ENCODE results near the gene TOP1. TPM values are rescaled to one million over a fixed set of nuclear protein-coding genes. Genes with fewer than 3 reads are reported as not detected.

Gene TOP1
- total RNA-seq, 1 donor from 2014 or later: 38.1 TPM

GRCh38 chr20:41054847-41055230, 26.2 kb downstream of the TOP1 start:
- H3K4me1 ChIP-seq: peaks cover 82% of the 10 kb centered on the region
- H3K9me3 ChIP-seq: no peaks in the 10 kb centered on the region
- no peak overlapping the region for H3K27ac ChIP-seq

GRCh38 chr20:41055679-41056078, 27.1 kb downstream of the TOP1 start:
- Histone ChIP-seq H3K4me3 (no peak overlapping the region), H3K36me3 (no peaks in the 10 kb centered on the region), H3K4me1 (peaks cover 73% of the 10 kb centered on the region), H3K9me3 (no peaks in the 10 kb centered on the region), H3K27me3 (no peaks in the 10 kb centered on the region), H3K27ac (no peak overlapping the region)
- TF ChIP-seq POLR2A (IDR thresholded peaks at IDR 0.05): no peak
- DNase-seq (ENCODE audit: extremely low spot score in 2 of 2): no peak
- intact Hi-C loops (cut with DNase I): no loop called here

More at GRCh38 chr20:41054847-41055230, 26.2 kb downstream of the TOP1 start:
- no peak for TF ChIP-seq POLR2AphosphoS5 (IDR thresholded peaks at IDR 0.05; ENCODE audit: insufficient read depth in 1 of 2, low read depth in 1 of 2)
- H3K27me3 ChIP-seq: no peaks in the 10 kb centered on the region
- no peaks in the 10 kb centered on the region for H3K36me3 ChIP-seq
- intact Hi-C loops (cut with DNase I): no loop called here
- no peak for DNase-seq (ENCODE audit: extremely low spot score in 2 of 2)
- no peak overlapping the region for H3K4me3 ChIP-seq

GRCh38 chr20:41057999-41058673, 29.5 kb downstream of the TOP1 start:
- Histone ChIP-seq H3K27me3 (no peaks in the 10 kb centered on the region), H3K4me3 (no peak overlapping the region), H3K27ac (no peak overlapping the region), H3K36me3 (no peaks in the 10 kb centered on the region), H3K9me3 (no peaks in the 10 kb centered on the region), H3K4me1 (peaks cover 49% of the 10 kb centered on the region)
- DNase-seq (ENCODE audit: extremely low spot score in 2 of 2): no peak
- intact Hi-C loops (cut with DNase I): no loop called here
- TF ChIP-seq POLR2A (IDR thresholded peaks at IDR 0.05) (no peak), CTCF (IDR thresholded peaks at IDR 0.05) (no peak), POLR2AphosphoS5 (IDR thresholded peaks at IDR 0.05; ENCODE audit: insufficient read depth in 1 of 2, low read depth in 1 of 2) (no peak)

GRCh38 chr20:41058674-41059635, 30.3 kb downstream of the TOP1 start:
- Histone ChIP-seq H3K27me3 (no peaks in the 10 kb centered on the region), H3K36me3 (no peaks in the 10 kb centered on the region), H3K27ac (no peak overlapping the region), H3K9me3 (no peaks in the 10 kb centered on the region), H3K4me3 (no peak overlapping the region), H3K4me1 (peaks cover 41% of the 10 kb centered on the region)
- TF ChIP-seq CTCF (IDR thresholded peaks at IDR 0.05) (no peak), POLR2AphosphoS5 (IDR thresholded peaks at IDR 0.05; ENCODE audit: insufficient read depth in 1 of 2, low read depth in 1 of 2) (no peak), POLR2A (IDR thresholded peaks at IDR 0.05) (no peak)
- intact Hi-C loops (cut with DNase I): no loop called here
- no peak for DNase-seq (ENCODE audit: extremely low spot score in 2 of 2)

GRCh38 chr20:41061155-41061554, 32.5 kb downstream of the TOP1 start:
- Histone ChIP-seq H3K27me3 (no peaks in the 10 kb centered on the region), H3K4me3 (no peak overlapping the region), H3K9me3 (no peaks in the 10 kb centered on the region), H3K27ac (no peak overlapping the region), H3K36me3 (no peaks in the 10 kb centered on the region), H3K4me1 (peaks cover 22% of the 10 kb centered on the region)
- intact Hi-C loops (cut with DNase I): no loop called here
- no peak for DNase-seq (ENCODE audit: extremely low spot score in 2 of 2)
- TF ChIP-seq POLR2A (IDR thresholded peaks at IDR 0.05): no peak
- TF ChIP-seq CTCF (IDR thresholded peaks at IDR 0.05): no peak
- TF ChIP-seq POLR2AphosphoS5 (IDR thresholded peaks at IDR 0.05; ENCODE audit: insufficient read depth in 1 of 2, low read depth in 1 of 2): no peak

Data from vagina (tissue), 2 donors.